ENCODE results near the gene MAMSTR. TPM values are rescaled to one million over a fixed set of nuclear protein-coding genes. Genes with fewer than 3 reads are reported as not detected.
A peak's percentile ranks its signal among the peaks of the same experiment; 100 is the strongest.

Gene MAMSTR
- total RNA-seq, 5 donors from 2014 or later (not counting 1 experiment from before 2014, with no cell fraction given) = 0.56 to 2.4 (median 1.6) TPM

DNA sequence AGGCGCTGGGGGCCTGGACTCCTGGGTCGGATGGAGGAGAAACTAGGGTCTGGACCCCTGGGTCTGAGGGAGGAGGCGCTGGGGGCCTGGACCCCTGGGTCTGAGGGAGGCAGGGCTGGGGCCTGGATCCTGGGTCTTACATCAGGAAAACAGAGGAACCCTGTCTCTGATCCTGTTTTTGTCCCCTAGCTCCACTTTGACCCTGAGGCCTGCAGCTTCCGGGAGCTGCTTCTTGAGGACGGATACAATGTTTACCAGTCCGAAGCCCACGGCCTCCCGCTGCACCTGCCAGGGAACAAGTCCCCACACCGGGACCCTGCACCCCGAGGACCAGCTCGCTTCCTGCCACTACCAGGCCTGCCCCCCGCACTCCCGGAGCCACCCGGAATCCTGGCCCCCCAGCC lies 38.2 kb upstream of the MAMSTR start:
- Mint-ChIP-seq H3K9me3 (no peaks in the 10 kb centered on the region), H3K36me3 (no peaks in the 10 kb centered on the region), H3K4me3 (no peak overlapping the region), H3K27me3 (peaks cover 14 to 30% of the 10 kb centered on the region in 2 donors), H3K27ac (no peak overlapping the region), H3K4me1 (peaks cover 13 to 15% (median 14%) of the 10 kb centered on the region in 3 donors)
- Histone ChIP-seq H3K4me3 (ENCODE audit: control insufficient read depth in 1 of 2, extremely low read depth in 1 of 2, low read length in 1 of 2) (no peak overlapping the region), H3K4me1 (ENCODE audit: control insufficient read depth in 1 of 2, extremely low read depth in 1 of 2, insufficient read depth in 2 of 2, low read length in 2 of 2) (peaks cover 0 to 14% of the 10 kb centered on the region in 2 experiments), H3K27ac (ENCODE audit: low read length) (no peak overlapping the region), H3K27me3 (replicated peaks in 1 of 2; ENCODE audit: control insufficient read depth in 2 of 2, extremely low read depth in 1 of 2, insufficient read depth in 2 of 2, low read length in 1 of 2) (peaks cover 2 to 80% of the 10 kb centered on the region in 2 experiments), H3K36me3 (ENCODE audit: control insufficient read depth in 2 of 2, extremely low read depth in 1 of 2, insufficient read depth in 1 of 2, low read length in 1 of 2) (no peaks in the 10 kb centered on the region), H3K9me3 (no peaks in the 10 kb centered on the region)
- WGBS (ENCODE audit: insufficient coverage) = 89% methylated on average over 8 of the region's 14 CpGs
- ATAC-seq (replicated peaks in 1 of 4) = no peak
- POLR2A ChIA-PET = no interaction called here
- CTCF ChIA-PET = interaction anchor here (0.5 to 0.9 kb wide), 2 partner anchors 234 to 1189 kb away, joined by 3 to 6 read pairs; no protein-coding TSS in a partner anchor
- DNase-seq = no peak

DNA sequence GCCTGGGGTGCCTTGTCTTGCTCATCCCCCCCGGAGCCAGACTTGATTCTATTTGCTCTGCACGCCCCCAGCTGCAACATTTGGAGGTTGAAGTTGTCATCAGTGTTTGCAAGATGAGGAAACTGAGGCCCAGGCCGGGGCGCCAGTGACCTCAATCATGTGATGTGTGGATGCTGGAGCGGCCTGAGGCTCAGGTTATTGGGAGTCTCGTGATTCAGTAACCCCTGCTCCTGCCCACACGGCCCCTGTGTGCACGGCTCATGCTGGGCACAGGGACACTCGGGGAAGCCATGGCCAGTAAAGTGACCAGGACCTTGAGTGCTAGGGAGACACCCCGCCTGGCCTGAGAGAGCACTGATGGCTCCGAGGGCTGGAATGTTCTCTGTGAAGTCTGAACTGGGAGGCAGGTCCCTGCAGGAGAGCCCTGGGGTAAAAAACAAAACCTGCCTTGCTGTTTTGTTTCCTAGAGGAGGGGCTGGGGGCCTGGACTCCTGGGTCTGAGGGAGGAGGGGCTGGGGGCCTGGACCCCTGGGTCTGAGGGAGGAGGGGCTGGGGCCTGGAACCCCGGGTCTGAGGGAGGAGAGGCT lies 37.7 kb upstream of the MAMSTR start:
- peaks cover 2 to 79% of the 10 kb centered on the region in 2 experiments for H3K27me3 ChIP-seq (replicated peaks in 1 of 2; ENCODE audit: control insufficient read depth in 2 of 2, extremely low read depth in 1 of 2, insufficient read depth in 2 of 2, low read length in 1 of 2)
- Mint-ChIP-seq H3K9me3 (no peaks in the 10 kb centered on the region), H3K27ac (no peak overlapping the region), H3K4me1 (peaks cover 14 to 16% (median 16%) of the 10 kb centered on the region in 3 donors), H3K27me3 (peaks cover 15 to 31% of the 10 kb centered on the region in 2 donors), H3K36me3 (no peaks in the 10 kb centered on the region), H3K4me3 (no peak overlapping the region)
- no peaks in the 10 kb centered on the region for H3K36me3 ChIP-seq (ENCODE audit: control insufficient read depth in 2 of 2, extremely low read depth in 1 of 2, insufficient read depth in 1 of 2, low read length in 1 of 2)
- DNase-seq (no peak), ATAC-seq (replicated peaks in 1 of 4) (no peak)
- ChIA-PET CTCF (interaction anchor here (0.5 to 0.9 kb wide), 2 partner anchors 234 to 1189 kb away, joined by 3 to 6 read pairs; no protein-coding TSS in a partner anchor), POLR2A (no interaction called here)
- no peaks in the 10 kb centered on the region for H3K9me3 ChIP-seq
- no peak overlapping the region for H3K27ac ChIP-seq (ENCODE audit: low read length)
- H3K4me1 ChIP-seq (ENCODE audit: control insufficient read depth in 1 of 2, extremely low read depth in 1 of 2, insufficient read depth in 2 of 2, low read length in 2 of 2) = peaks cover under 1 to 20% of the 10 kb centered on the region in 2 experiments
- H3K4me3 ChIP-seq (ENCODE audit: control insufficient read depth in 1 of 2, extremely low read depth in 1 of 2, low read length in 1 of 2) = no peak overlapping the region
- 78% methylated on average over 11 of the region's 12 CpGs for WGBS (ENCODE audit: insufficient coverage)

DNA sequence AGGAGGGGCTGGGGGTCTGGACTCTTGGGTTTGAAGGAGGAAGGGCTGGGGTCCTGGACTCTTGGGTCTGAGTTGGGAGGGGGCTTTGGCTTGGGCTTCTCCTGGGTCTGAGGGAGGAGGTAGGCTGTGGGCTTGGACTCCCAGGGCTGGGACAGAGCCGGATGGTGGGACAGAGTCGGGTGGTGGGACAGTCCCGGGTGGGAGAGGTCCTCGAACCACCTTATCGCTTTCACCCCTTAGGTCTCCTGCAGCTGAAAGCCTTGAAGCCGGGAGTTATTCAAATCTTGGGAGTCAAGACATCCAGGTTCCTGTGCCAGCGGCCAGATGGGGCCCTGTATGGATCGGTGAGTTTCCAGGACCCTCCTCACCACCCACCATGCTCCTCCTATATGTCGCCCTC lies 37.2 kb upstream of the MAMSTR start:
- Histone ChIP-seq H3K27ac (ENCODE audit: low read length) (no peak overlapping the region), H3K27me3 (replicated peaks in 1 of 2; ENCODE audit: control insufficient read depth in 2 of 2, extremely low read depth in 1 of 2, insufficient read depth in 2 of 2, low read length in 1 of 2) (peaks cover 2 to 78% of the 10 kb centered on the region in 2 experiments), H3K4me1 (ENCODE audit: control insufficient read depth in 1 of 2, extremely low read depth in 1 of 2, insufficient read depth in 2 of 2, low read length in 2 of 2) (peaks cover 2 to 25% of the 10 kb centered on the region in 2 experiments), H3K9me3 (no peaks in the 10 kb centered on the region), H3K36me3 (ENCODE audit: control insufficient read depth in 2 of 2, extremely low read depth in 1 of 2, insufficient read depth in 1 of 2, low read length in 1 of 2) (no peaks in the 10 kb centered on the region), H3K4me3 (ENCODE audit: control insufficient read depth in 1 of 2, extremely low read depth in 1 of 2, low read length in 1 of 2) (no peak overlapping the region)
- no peak for DNase-seq
- no peak for ATAC-seq (replicated peaks in 1 of 4)
- POLR2A ChIA-PET = no interaction called here
- Mint-ChIP-seq H3K4me1 (peaks cover 16 to 20% (median 18%) of the 10 kb centered on the region in 3 donors), H3K9me3 (no peaks in the 10 kb centered on the region), H3K27ac (no peak overlapping the region), H3K36me3 (no peaks in the 10 kb centered on the region), H3K27me3 (peaks cover 18 to 33% of the 10 kb centered on the region in 2 donors), H3K4me3 (no peak overlapping the region)
- CTCF ChIA-PET = no interaction called here
- 69% methylated on average over 4 of the region's 9 CpGs for whole genome bisulfite sequencing (ENCODE audit: insufficient coverage)

DNA sequence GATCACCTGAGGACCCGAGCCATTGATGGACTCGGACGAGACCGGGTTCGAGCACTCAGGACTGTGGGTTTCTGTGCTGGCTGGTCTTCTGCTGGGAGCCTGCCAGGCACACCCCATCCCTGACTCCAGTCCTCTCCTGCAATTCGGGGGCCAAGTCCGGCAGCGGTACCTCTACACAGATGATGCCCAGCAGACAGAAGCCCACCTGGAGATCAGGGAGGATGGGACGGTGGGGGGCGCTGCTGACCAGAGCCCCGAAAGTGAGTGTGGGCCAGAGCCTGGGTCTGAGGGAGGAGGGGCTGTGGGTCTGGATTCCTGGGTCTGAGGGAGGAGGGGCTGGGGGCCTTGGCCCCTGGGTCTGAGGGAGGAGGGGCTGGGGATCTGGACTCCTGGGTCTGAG lies 36.7 kb upstream of the MAMSTR start:
- H3K9me3 ChIP-seq = no peaks in the 10 kb centered on the region
- Mint-ChIP-seq H3K36me3 (no peaks in the 10 kb centered on the region), H3K9me3 (no peaks in the 10 kb centered on the region), H3K4me3 (no peak overlapping the region), H3K4me1 (peaks cover 16 to 22% (median 20%) of the 10 kb centered on the region in 3 donors), H3K27me3 (peaks cover 19 to 34% of the 10 kb centered on the region in 2 donors), H3K27ac (no peak overlapping the region)
- no peaks in the 10 kb centered on the region for H3K36me3 ChIP-seq (ENCODE audit: control insufficient read depth in 2 of 2, extremely low read depth in 1 of 2, insufficient read depth in 1 of 2, low read length in 1 of 2)
- peaks cover 2 to 25% of the 10 kb centered on the region in 2 experiments for H3K4me1 ChIP-seq (ENCODE audit: control insufficient read depth in 1 of 2, extremely low read depth in 1 of 2, insufficient read depth in 2 of 2, low read length in 2 of 2)
- peaks cover 2 to 81% of the 10 kb centered on the region in 2 experiments for H3K27me3 ChIP-seq (replicated peaks in 1 of 2; ENCODE audit: control insufficient read depth in 2 of 2, extremely low read depth in 1 of 2, insufficient read depth in 2 of 2, low read length in 1 of 2)
- DNase-seq (no peak), ATAC-seq (replicated peaks in 1 of 4) (no peak)
- WGBS (ENCODE audit: insufficient coverage) = 92% methylated on average over 4 of the region's 11 CpGs
- POLR2A ChIA-PET = interaction anchor here in 1 of 2 donors (0.5 kb wide), 1 partner anchor 58 kb away, joined by 6 read pairs; no protein-coding TSS in a partner anchor
- CTCF ChIA-PET = no interaction called here
- H3K4me3 ChIP-seq (ENCODE audit: control insufficient read depth in 1 of 2, extremely low read depth in 1 of 2, low read length in 1 of 2) = no peak overlapping the region
- no peak overlapping the region for H3K27ac ChIP-seq (ENCODE audit: low read length)

DNA sequence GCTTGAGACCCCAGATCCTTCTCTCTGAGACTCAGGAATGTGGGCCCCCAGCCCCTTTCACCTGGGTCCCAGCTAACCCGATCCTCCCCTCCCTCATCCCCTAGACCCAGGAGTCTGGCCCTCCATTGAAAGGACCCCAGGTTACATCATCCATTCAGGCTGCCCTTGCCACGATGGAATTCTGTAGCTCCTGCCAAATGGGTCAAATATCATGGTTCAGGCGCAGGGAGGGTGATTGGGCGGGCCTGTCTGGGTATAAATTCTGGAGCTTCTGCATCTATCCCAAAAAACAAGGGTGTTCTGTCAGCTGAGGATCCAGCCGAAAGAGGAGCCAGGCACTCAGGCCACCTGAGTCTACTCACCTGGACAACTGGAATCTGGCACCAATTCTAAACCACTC lies 36.3 kb upstream of the MAMSTR start:
- Mint-ChIP-seq H3K36me3 (no peaks in the 10 kb centered on the region), H3K9me3 (no peaks in the 10 kb centered on the region), H3K27ac (no peak overlapping the region), H3K4me3 (no peak overlapping the region), H3K4me1 (peaks cover 16 to 25% (median 24%) of the 10 kb centered on the region in 3 donors), H3K27me3 (peaks cover 23 to 36% of the 10 kb centered on the region in 2 donors)
- CTCF ChIA-PET = no interaction called here
- no peak for ATAC-seq (replicated peaks in 1 of 4)
- H3K36me3 ChIP-seq (ENCODE audit: control insufficient read depth in 2 of 2, extremely low read depth in 1 of 2, insufficient read depth in 1 of 2, low read length in 1 of 2) = no peaks in the 10 kb centered on the region
- peaks cover 2 to 82% of the 10 kb centered on the region in 2 experiments for H3K27me3 ChIP-seq (replicated peaks in 1 of 2; ENCODE audit: control insufficient read depth in 2 of 2, extremely low read depth in 1 of 2, insufficient read depth in 2 of 2, low read length in 1 of 2)
- H3K9me3 ChIP-seq = no peaks in the 10 kb centered on the region
- H3K27ac ChIP-seq (ENCODE audit: low read length) = no peak overlapping the region
- no peak for DNase-seq
- no peak overlapping the region for H3K4me3 ChIP-seq (ENCODE audit: control insufficient read depth in 1 of 2, extremely low read depth in 1 of 2, low read length in 1 of 2)
- POLR2A ChIA-PET = interaction anchor here in 1 of 2 donors (0.5 kb wide), 1 partner anchor 58 kb away, joined by 6 read pairs; no protein-coding TSS in a partner anchor
- H3K4me1 ChIP-seq (ENCODE audit: control insufficient read depth in 1 of 2, extremely low read depth in 1 of 2, insufficient read depth in 2 of 2, low read length in 2 of 2) = peaks cover 2 to 25% of the 10 kb centered on the region in 2 experiments
- 90% methylated on average over 2 of the region's 5 CpGs for WGBS (ENCODE audit: insufficient coverage)

DNA sequence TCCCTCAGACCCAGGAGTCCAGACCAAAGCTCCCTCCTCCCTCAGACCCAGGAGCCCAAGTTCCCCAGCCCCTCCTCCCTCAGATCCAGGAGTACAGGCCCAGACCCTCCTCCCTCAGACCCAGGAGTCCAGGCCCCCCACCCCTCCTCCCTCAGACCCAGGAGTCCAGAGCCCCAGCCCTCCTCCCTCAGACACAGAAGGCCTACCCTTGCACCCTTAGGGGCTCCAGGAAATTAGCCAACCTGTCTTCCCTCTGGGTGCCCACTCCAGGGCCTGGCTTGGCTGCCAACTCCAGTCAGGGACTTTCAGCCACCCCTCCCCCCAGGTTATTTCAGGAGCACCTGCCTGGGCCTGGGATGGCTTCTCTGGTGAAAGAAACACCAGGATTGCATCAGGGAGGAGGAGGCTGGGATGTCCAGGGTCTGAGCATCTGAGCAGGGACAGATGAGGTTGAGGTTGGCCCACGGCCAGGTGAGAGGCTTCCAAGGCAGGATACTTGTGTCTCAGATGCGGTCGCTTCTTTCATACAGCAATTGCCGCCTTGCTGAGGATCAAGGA lies 35.6 kb upstream of the MAMSTR start, which contains the start of gene FGF21:
Gene FGF21, plus strand, starts transcription at position 441 of the 558 bp plus-strand sequence. CDS start 713 bp downstream, outside the sequence.
- no peak within 1 kb of the TSS for H3K27ac Mint-ChIP-seq
- no peaks in the 10 kb centered on the region for H3K9me3 ChIP-seq
- H3K9me3 Mint-ChIP-seq = no peaks in the 10 kb centered on the region
- WGBS (ENCODE audit: insufficient coverage) = 72% methylated on average over 3 of the region's 4 CpGs
- CTCF ChIA-PET = no interaction called here
- H3K4me1 ChIP-seq (ENCODE audit: control insufficient read depth in 1 of 2, extremely low read depth in 1 of 2, insufficient read depth in 2 of 2, low read length in 2 of 2) = peaks cover 2 to 21% of the 10 kb centered on the region in 2 experiments
- ATAC-seq (replicated peaks in 1 of 4) = no peak
- POLR2A ChIA-PET = interaction anchor here in 1 of 2 donors (0.7 kb wide), 1 partner anchor 122 kb away, joined by 3 read pairs; no protein-coding TSS in a partner anchor
- peaks cover 12 to 19% (median 19%) of the 10 kb centered on the region in 3 donors for H3K4me1 Mint-ChIP-seq
- peaks cover 20 to 31% of the 10 kb centered on the region in 2 donors for H3K27me3 Mint-ChIP-seq
- H3K36me3 Mint-ChIP-seq = no peaks in the 10 kb centered on the region
- H3K27me3 ChIP-seq (replicated peaks in 1 of 2; ENCODE audit: control insufficient read depth in 2 of 2, extremely low read depth in 1 of 2, insufficient read depth in 2 of 2, low read length in 1 of 2) = peaks cover 0 to 81% of the 10 kb centered on the region in 2 experiments
- no peaks in the 10 kb centered on the region for H3K36me3 ChIP-seq (ENCODE audit: control insufficient read depth in 2 of 2, extremely low read depth in 1 of 2, insufficient read depth in 1 of 2, low read length in 1 of 2)
- no peak within 1 kb of the TSS for H3K27ac ChIP-seq (ENCODE audit: low read length)
- DNase-seq = no peak
- H3K4me3 ChIP-seq (ENCODE audit: control insufficient read depth in 1 of 2, extremely low read depth in 1 of 2, low read length in 1 of 2) = no peak within 1 kb of the TSS
- peak within 1 kb of the TSS in 1 of 3 donors; percentile 84 for H3K4me3 Mint-ChIP-seq
